ENCODE results near the gene FAM222A. TPM values are rescaled to one million over a fixed set of nuclear protein-coding genes. Genes with fewer than 3 reads are reported as not detected.

The FAM222A gene
- total RNA-seq, 4 donors from 2014 or later, result 0.54 to 3.7 (median 0.92) TPM

GRCh38 chr12:109739747-109740693 lies 26.4 kb downstream of the FAM222A start:
- no peaks in the 10 kb centered on the region for H3K36me3 ChIP-seq
- no peak for TF ChIP-seq POLR2A (IDR thresholded peaks at IDR 0.05)
- TF ChIP-seq, protein P1, sequence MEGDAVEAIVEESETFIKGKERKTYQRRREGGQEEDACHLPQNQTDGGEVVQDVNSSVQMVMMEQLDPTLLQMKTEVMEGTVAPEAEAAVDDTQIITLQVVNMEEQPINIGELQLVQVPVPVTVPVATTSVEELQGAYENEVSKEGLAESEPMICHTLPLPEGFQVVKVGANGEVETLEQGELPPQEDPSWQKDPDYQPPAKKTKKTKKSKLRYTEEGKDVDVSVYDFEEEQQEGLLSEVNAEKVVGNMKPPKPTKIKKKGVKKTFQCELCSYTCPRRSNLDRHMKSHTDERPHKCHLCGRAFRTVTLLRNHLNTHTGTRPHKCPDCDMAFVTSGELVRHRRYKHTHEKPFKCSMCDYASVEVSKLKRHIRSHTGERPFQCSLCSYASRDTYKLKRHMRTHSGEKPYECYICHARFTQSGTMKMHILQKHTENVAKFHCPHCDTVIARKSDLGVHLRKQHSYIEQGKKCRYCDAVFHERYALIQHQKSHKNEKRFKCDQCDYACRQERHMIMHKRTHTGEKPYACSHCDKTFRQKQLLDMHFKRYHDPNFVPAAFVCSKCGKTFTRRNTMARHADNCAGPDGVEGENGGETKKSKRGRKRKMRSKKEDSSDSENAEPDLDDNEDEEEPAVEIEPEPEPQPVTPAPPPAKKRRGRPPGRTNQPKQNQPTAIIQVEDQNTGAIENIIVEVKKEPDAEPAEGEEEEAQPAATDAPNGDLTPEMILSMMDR (IDR thresholded peaks at IDR 0.05), result peak in 1 of 4 experiments; percentile 17
- ATAC-seq, result no peak

GRCh38 chr12:109740694-109741245 lies 27.1 kb downstream of the FAM222A start:
- WGBS, 2 donors (ENCODE audit: low coverage in 1 of 2), result 91 to 94% methylated on average over 5 to 8 of the region's 10 CpGs
- peaks cover 35% of the 10 kb centered on the region for H3K27me3 ChIP-seq
- no peak overlapping the region for H3K27ac ChIP-seq
- peaks cover 0 to 6% (median 0%) of the 10 kb centered on the region in 3 donors for H3K4me1 ChIP-seq
- H3K4me3 ChIP-seq, result no peak overlapping the region
- TF ChIP-seq POLR2A (IDR thresholded peaks at IDR 0.05) (no peak), POLR2AphosphoS5 (IDR thresholded peaks at IDR 0.05) (no peak), EP300 (IDR thresholded peaks at IDR 0.05) (no peak)
- TF ChIP-seq, protein P1 (IDR thresholded peaks at IDR 0.05), result no peak
- ATAC-seq, result no peak
- H3K36me3 ChIP-seq, result no peaks in the 10 kb centered on the region
- H3K9me3 ChIP-seq, result no peaks in the 10 kb centered on the region

More at GRCh38 chr12:109739747-109740693, 26.4 kb downstream of the FAM222A start:
- Histone ChIP-seq H3K9me3 (no peaks in the 10 kb centered on the region), H3K4me3 (no peak overlapping the region), H3K4me1 (peaks cover 0 to 6% (median 0%) of the 10 kb centered on the region in 3 donors), H3K27ac (no peak overlapping the region), H3K27me3 (peaks cover 43% of the 10 kb centered on the region)
- 19 to 56% methylated on average over 12 of the region's 18 CpGs for WGBS, 2 donors (ENCODE audit: low coverage in 1 of 2)

DNA sequence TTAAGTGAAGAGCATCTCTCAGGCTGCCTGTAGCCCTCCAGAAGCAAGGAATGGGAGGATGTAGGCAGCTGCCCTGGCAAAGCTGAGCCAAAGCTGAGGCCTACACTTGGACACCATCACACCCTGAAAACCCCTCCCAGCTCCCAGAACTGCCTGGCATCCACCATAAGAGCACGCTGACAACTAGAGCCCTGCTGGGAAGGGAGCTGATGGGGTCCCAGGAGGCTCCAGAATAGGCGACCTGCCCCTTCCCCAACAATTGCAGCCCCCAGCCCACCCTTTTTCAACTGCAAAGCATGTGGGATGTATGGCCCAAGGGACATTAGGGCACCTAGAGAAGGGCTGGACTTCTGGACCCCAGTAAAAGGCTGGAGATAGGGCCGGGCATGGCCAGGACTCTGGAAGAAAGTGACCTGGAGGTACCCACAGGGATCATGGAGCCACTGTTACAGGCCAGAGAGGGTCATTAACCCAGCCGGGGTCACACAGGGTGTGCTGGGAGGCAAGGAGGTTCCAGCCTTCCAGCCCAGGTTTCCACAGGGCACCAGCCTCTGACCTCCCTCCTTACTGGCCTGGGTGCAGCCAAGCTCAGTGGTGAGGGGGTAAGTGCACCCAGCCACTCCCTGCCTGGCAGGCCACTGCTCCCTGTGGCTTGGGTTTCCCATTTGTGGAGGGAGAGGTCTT lies 27.8 kb downstream of the FAM222A start:
- TF ChIP-seq POLR2A (IDR thresholded peaks at IDR 0.05), result no peak
- peaks cover 0 to 6% (median 0%) of the 10 kb centered on the region in 3 donors for H3K4me1 ChIP-seq
- no CpG with 5 or more reads among the region's 4 CpGs for WGBS, 2 donors (ENCODE audit: low coverage in 1 of 2)
- ATAC-seq, result no peak
- H3K4me3 ChIP-seq, result no peak overlapping the region
- H3K36me3 ChIP-seq, result no peaks in the 10 kb centered on the region
- H3K27ac ChIP-seq, result no peak overlapping the region
- H3K9me3 ChIP-seq, result no peaks in the 10 kb centered on the region
- H3K27me3 ChIP-seq, result peaks cover 29% of the 10 kb centered on the region

GRCh38 chr12:109741970-109742703 lies 28.5 kb downstream of the FAM222A start:
- no peak overlapping the region for H3K4me3 ChIP-seq
- no peak for ATAC-seq
- TF ChIP-seq EP300 (IDR thresholded peaks at IDR 0.05), result no peak
- H3K4me1 ChIP-seq, result peaks cover 0 to 6% (median 0%) of the 10 kb centered on the region in 3 donors
- H3K27ac ChIP-seq, result no peak overlapping the region
- H3K9me3 ChIP-seq, result no peaks in the 10 kb centered on the region
- H3K36me3 ChIP-seq, result no peaks in the 10 kb centered on the region
- WGBS, 2 donors (ENCODE audit: low coverage in 1 of 2), result 79 to 80% methylated on average over 5 to 8 of the region's 14 CpGs
- H3K27me3 ChIP-seq, result peaks cover 22% of the 10 kb centered on the region

- Histone ChIP-seq H3K27me3 (peaks cover 15% of the 10 kb centered on the region), H3K36me3 (no peaks in the 10 kb centered on the region), H3K4me1 (peaks cover 0 to 6% (median 0%) of the 10 kb centered on the region in 3 donors), H3K27ac (no peak overlapping the region), H3K4me3 (no peak overlapping the region), H3K9me3 (no peaks in the 10 kb centered on the region)
- ATAC-seq, result no peak
- TF ChIP-seq POLR2AphosphoS5 (IDR thresholded peaks at IDR 0.05) (no peak), EP300 (IDR thresholded peaks at IDR 0.05) (no peak)
- 93% methylated on average over 3 of the region's 17 CpGs; no CpG with 5 or more reads in 1 of the 2 donors for WGBS, 2 donors (ENCODE audit: low coverage in 1 of 2)
Measured at GRCh38 chr12:109743076-109743910, 29.7 kb downstream of the FAM222A start.

Data from gastroesophageal sphincter (tissue), 4 donors.